Measurements from ENCODE around the gene CNOT9.

- TF ChIP-seq ATF3 (IDR thresholded peaks at IDR 0.05) = no peak
- no peak for TF ChIP-seq YY1 (IDR thresholded peaks at IDR 0.05)
Observed at GRCh38 chr2:218618102-218618860, 49.6 kb downstream of the CNOT9 start.
